ENCODE data around the gene RNF14.

Gene RNF14

GRCh38 chr5:141982626-141983025 is 13.7 kb downstream of the RNF14 start:
- no peak for DNase-seq

- no peak for DNase-seq
Measured at GRCh38 chr5:141986072-141986471, 17.2 kb downstream of the RNF14 start.

GRCh38 chr5:141989720-141990119 is 20.8 kb downstream of the RNF14 start:
- DNase-seq, result no peak

- DNase-seq, result peak; percentile 83
Measured at GRCh38 chr5:141992349-141992963, 23.6 kb downstream of the RNF14 start.

GRCh38 chr5:141994511-141995136 is 25.7 kb downstream of the RNF14 start:
- no peak for DNase-seq

GRCh38 chr5:141995656-141996055 is 26.8 kb downstream of the RNF14 start:
- DNase-seq, result no peak

GRCh38 chr5:141997358-141997960 is 28.6 kb downstream of the RNF14 start:
- no peak for DNase-seq

GRCh38 chr5:142000173-142000572 is 31.3 kb downstream of the RNF14 start:
- no peak for DNase-seq

GRCh38 chr5:142000704-142001484 is 32.0 kb downstream of the RNF14 start:
- DNase-seq, result peak; percentile 48

GRCh38 chr5:142003266-142003800 is 34.4 kb downstream of the RNF14 start:
- DNase-seq, result no peak

- DNase-seq, result no peak
Measured at GRCh38 chr5:142006363-142007236, 37.7 kb downstream of the RNF14 start.

GRCh38 chr5:142007237-142007544 is 38.3 kb downstream of the RNF14 start:
- DNase-seq, result no peak

- DNase-seq, result peak; percentile 48
Measured at GRCh38 chr5:142008813-142009212, 39.9 kb downstream of the RNF14 start.

- DNase-seq, result no peak
Measured at GRCh38 chr5:142009886-142010285, 41.0 kb downstream of the RNF14 start.

- DNase-seq, result no peak
Measured at GRCh38 chr5:142011572-142012185, 42.8 kb downstream of the RNF14 start.

- DNase-seq, result peak; percentile 71
Measured at GRCh38 chr5:142012186-142012785, 43.4 kb downstream of the RNF14 start.

GRCh38 chr5:142012792-142013388 is 44.0 kb downstream of the RNF14 start, which contains the start of gene GNPDA1:
Gene GNPDA1 (minus strand): TSS chr5:142013027. CDS start chr5:142012035, 992 bp downstream.
- peak; percentile 71 for DNase-seq

GRCh38 chr5:142013734-142014521 is 45.0 kb downstream of the RNF14 start:
- peak; percentile 67 for DNase-seq

- DNase-seq, result peak; percentile 83
Measured at GRCh38 chr5:142014911-142015584, 46.1 kb downstream of the RNF14 start.
